ENCODE measurements around the gene CCDC183.

CCDC183 gene

GRCh38 chr9:136851941-136852663 is 56.0 kb downstream of the CCDC183 start, which contains the start of gene MAMDC4:
TSS of gene MAMDC4 (plus strand) at chr9:136852346. CDS start at chr9:136852417, 71 bp downstream.
- peaks cover 1% of the 10 kb centered on the region for H3K27me3 Mint-ChIP-seq
- H3K36me3 Mint-ChIP-seq, result no peaks in the 10 kb centered on the region
- no peak within 1 kb of the TSS for H3K27ac Mint-ChIP-seq
- H3K9me3 Mint-ChIP-seq, result no peaks in the 10 kb centered on the region
- H3K4me3 Mint-ChIP-seq, result no peak within 1 kb of the TSS
- peaks cover 6% of the 10 kb centered on the region for H3K4me1 Mint-ChIP-seq

GRCh38 chr9:136852664-136853595 is 56.8 kb downstream of the CCDC183 start:
- no peaks in the 10 kb centered on the region for H3K27me3 Mint-ChIP-seq
- H3K9me3 Mint-ChIP-seq, result no peaks in the 10 kb centered on the region
- H3K4me3 Mint-ChIP-seq, result no peak overlapping the region
- H3K27ac Mint-ChIP-seq, result no peak overlapping the region
- peaks cover under 1% of the 10 kb centered on the region for H3K4me1 Mint-ChIP-seq
- H3K36me3 Mint-ChIP-seq, result no peaks in the 10 kb centered on the region

- Mint-ChIP-seq H3K27me3 (no peaks in the 10 kb centered on the region), H3K9me3 (no peaks in the 10 kb centered on the region), H3K4me3 (no peak overlapping the region), H3K36me3 (no peaks in the 10 kb centered on the region), H3K4me1 (no peaks in the 10 kb centered on the region), H3K27ac (no peak overlapping the region)
Measured at GRCh38 chr9:136853596-136854112, 57.5 kb downstream of the CCDC183 start.

- no peaks in the 10 kb centered on the region for H3K27me3 Mint-ChIP-seq
- H3K36me3 Mint-ChIP-seq, result no peaks in the 10 kb centered on the region
- H3K27ac Mint-ChIP-seq, result no peak overlapping the region
- no peaks in the 10 kb centered on the region for H3K9me3 Mint-ChIP-seq
- H3K4me3 Mint-ChIP-seq, result no peak overlapping the region
- H3K4me1 Mint-ChIP-seq, result no peaks in the 10 kb centered on the region
Measured at GRCh38 chr9:136854113-136854841, 58.1 kb downstream of the CCDC183 start.

- no peaks in the 10 kb centered on the region for H3K9me3 Mint-ChIP-seq
- H3K4me3 Mint-ChIP-seq, result no peak overlapping the region
- no peaks in the 10 kb centered on the region for H3K27me3 Mint-ChIP-seq
- no peaks in the 10 kb centered on the region for H3K4me1 Mint-ChIP-seq
- no peak overlapping the region for H3K27ac Mint-ChIP-seq
- no peaks in the 10 kb centered on the region for H3K36me3 Mint-ChIP-seq
Measured at GRCh38 chr9:136854842-136855460, 58.8 kb downstream of the CCDC183 start.

- H3K27me3 Mint-ChIP-seq, result no peaks in the 10 kb centered on the region
- H3K4me1 Mint-ChIP-seq, result no peaks in the 10 kb centered on the region
- H3K4me3 Mint-ChIP-seq, result no peak overlapping the region
- no peak overlapping the region for H3K27ac Mint-ChIP-seq
- no peaks in the 10 kb centered on the region for H3K9me3 Mint-ChIP-seq
- H3K36me3 Mint-ChIP-seq, result no peaks in the 10 kb centered on the region
Measured at GRCh38 chr9:136855461-136856078, 59.4 kb downstream of the CCDC183 start.

GRCh38 chr9:136856079-136856476 is 59.9 kb downstream of the CCDC183 start:
- Mint-ChIP-seq H3K36me3 (no peaks in the 10 kb centered on the region), H3K27ac (no peak overlapping the region), H3K27me3 (no peaks in the 10 kb centered on the region), H3K4me3 (no peak overlapping the region), H3K4me1 (no peaks in the 10 kb centered on the region), H3K9me3 (no peaks in the 10 kb centered on the region)

- no peak overlapping the region for H3K4me3 Mint-ChIP-seq
- no peaks in the 10 kb centered on the region for H3K4me1 Mint-ChIP-seq
- H3K36me3 Mint-ChIP-seq, result no peaks in the 10 kb centered on the region
- H3K27me3 Mint-ChIP-seq, result no peaks in the 10 kb centered on the region
- H3K27ac Mint-ChIP-seq, result no peak overlapping the region
- no peaks in the 10 kb centered on the region for H3K9me3 Mint-ChIP-seq
Measured at GRCh38 chr9:136856541-136857141, 60.5 kb downstream of the CCDC183 start.

- H3K4me3 Mint-ChIP-seq, result no peak overlapping the region
- H3K4me1 Mint-ChIP-seq, result no peaks in the 10 kb centered on the region
- H3K27ac Mint-ChIP-seq, result no peak overlapping the region
- H3K36me3 Mint-ChIP-seq, result no peaks in the 10 kb centered on the region
- no peaks in the 10 kb centered on the region for H3K9me3 Mint-ChIP-seq
- no peaks in the 10 kb centered on the region for H3K27me3 Mint-ChIP-seq
Measured at GRCh38 chr9:136857166-136857565, 61.0 kb downstream of the CCDC183 start.
